K562 (cell line): ENCODE data around the gene HEXIM2. TPM values are rescaled to one million over a fixed set of nuclear protein-coding genes. Genes with fewer than 3 reads are reported as not detected.

Source experiments
- BRD4 ChIP-seq: fragments of 200-600 bp; sonication (generic); IDR thresholded peaks from 2 replicates; pipeline ENCODE4 v1.6.1; 2017; ENCODE audit warnings: inconsistent platforms
- CHD1 ChIP-seq: fragments of 200-600 bp; sonication (generic); IDR thresholded peaks from one replicate; pipeline ENCODE4 v1.6.1; 2012; ENCODE audit warnings: mild to moderate bottlenecking, moderate library complexity, low read length, inconsistent platforms
- E2F3 ChIP-seq: fragments of 250-450 bp; sonication (Bioruptor Pico); IDR thresholded peaks from 2 replicates; pipeline ENCODE4 v1.4.0; 2020; ENCODE audit warnings: mild to moderate bottlenecking
- GABPB1 ChIP-seq: sonication (generic); formaldehyde crosslinking; IDR thresholded peaks from 2 replicates; pipeline ENCODE4 v1.8.0; 2022; ENCODE audit warnings: mild to moderate bottlenecking, missing genetic modification reagents
- HNRNPK ChIP-seq: fragments of 200-400 bp; formaldehyde crosslinking; IDR thresholded peaks from one replicate; pipeline ENCODE4 v1.6.1; 2018; ENCODE audit warnings: mild to moderate bottlenecking, low read depth, low read length; ENCODE audit not compliant: poor library complexity, severe bottlenecking
- JUND ChIP-seq, 2 experiments: IDR thresholded peaks; 2 replicates in 1 of 2; 3 replicates in 1 of 2; pipeline ENCODE4 v1.6.1; 2011; ENCODE audit warnings: borderline replicate concordance in 2 of 2, low read depth in 2 of 2, low read length in 2 of 2, improper control_type of control experiment in 1 of 2, missing biosample characterization in 1 of 2, missing genetic modification characterization in 1 of 2, missing genetic modification reagents in 1 of 2
- MBD2 ChIP-seq: sonication (generic); IDR thresholded peaks from 2 replicates; pipeline ENCODE4 v1.6.1; 2016; ENCODE audit warnings: low read depth, borderline replicate concordance
- MYC ChIP-seq, 2 experiments: fragments of 250-450 bp in 1 of 2; sonication (Bioruptor Pico) in 1 of 2; IDR thresholded peaks; 2 replicates each; pipeline versions ENCODE4 v1.5.1 to v1.6.1; 2012 to 2021; ENCODE audit warnings: low read depth in 2 of 2, borderline replicate concordance in 1 of 2, improper control_type of control experiment in 1 of 2, low read length in 1 of 2, mild to moderate bottlenecking in 1 of 2, moderate library complexity in 1 of 2
- PRDM10 ChIP-seq: fragments of 450-650 bp; IDR thresholded peaks from 2 replicates; pipeline ENCODE4 v1.6.1; 2018; ENCODE audit not compliant: partially characterized antibody
- PREB ChIP-seq: sonication (generic); formaldehyde crosslinking; IDR thresholded peaks from 2 replicates; pipeline ENCODE4 v1.8.1; 2023; ENCODE audit warnings: mild to moderate bottlenecking, missing genetic modification reagents
- SNRNP70 ChIP-seq: fragments of 200-400 bp; formaldehyde crosslinking; optimal IDR thresholded peaks from 2 replicates; pipeline ENCODE3; 2017; ENCODE audit warnings: low read depth, low read length
- TRIM24 ChIP-seq, 2 experiments: fragments of 450-650 bp; IDR thresholded peaks; 2 replicates each; pipeline ENCODE4 v1.6.1; 2016
- ZBTB9 ChIP-seq: fragments of 450-650 bp; formaldehyde crosslinking; IDR thresholded peaks from 2 replicates; pipeline ENCODE4 v1.4.0; 2020; ENCODE audit warnings: mild to moderate bottlenecking, moderate library complexity
- ZNF586 ChIP-seq: fragments of 450-650 bp; formaldehyde crosslinking; conservative IDR thresholded peaks from 2 replicates; pipeline ENCODE4 v1.4.0; 2020; ENCODE audit warnings: mild to moderate bottlenecking, moderate library complexity
- polyA plus RNA-seq, 8 experiments: library from polyadenylated mRNA; depleted of rRNA in 4 of 8; stranded (reverse) in 5 of 8; unstranded in 3 of 8; fragments of >200 nt; fragmentation: Nextera tagmentation in 2 of 8; fragmentation: Illumina TruSeq in 1 of 8; extraction: Ambion mirVana in 2 of 8; extraction: Trizol in 1 of 8; gene quantifications; 2 replicates each; pipeline versions ENCODE4 v1.2.1 to v1.2.3, GENCODE V29; 2011 to 2014; ENCODE audit warnings: inconsistent platforms in 1 of 8, missing spikeins in 1 of 8
- total RNA-seq, 7 experiments: library from RNA; depleted of rRNA in 6 of 7; stranded (reverse); fragments of >200 nt in 6 of 7; fragmentation: Illumina TruSeq in 2 of 7; extraction: Trizol in 2 of 7; gene quantifications; 2 replicates each; pipeline versions ENCODE4 v1.2.1 to v1.2.3, GENCODE V29; 2011 to 2021; ENCODE audit warnings: low replicate concordance in 1 of 7
- TF ChIP-seq, protein P1 (sequence below): sonication (generic); formaldehyde crosslinking; IDR thresholded peaks from 2 replicates; pipeline ENCODE4 v1.8.1; 2022; ENCODE audit warnings: missing genetic modification reagents

The HEXIM2 gene
- total and polyA plus RNA-seq, 9 of the 15 experiments (the other 6 are each of a cell fraction or from before 2014, with no cell fraction given), result 0.69 to 3.4 (median 1.1) TPM; not detected in 2

DNA sequence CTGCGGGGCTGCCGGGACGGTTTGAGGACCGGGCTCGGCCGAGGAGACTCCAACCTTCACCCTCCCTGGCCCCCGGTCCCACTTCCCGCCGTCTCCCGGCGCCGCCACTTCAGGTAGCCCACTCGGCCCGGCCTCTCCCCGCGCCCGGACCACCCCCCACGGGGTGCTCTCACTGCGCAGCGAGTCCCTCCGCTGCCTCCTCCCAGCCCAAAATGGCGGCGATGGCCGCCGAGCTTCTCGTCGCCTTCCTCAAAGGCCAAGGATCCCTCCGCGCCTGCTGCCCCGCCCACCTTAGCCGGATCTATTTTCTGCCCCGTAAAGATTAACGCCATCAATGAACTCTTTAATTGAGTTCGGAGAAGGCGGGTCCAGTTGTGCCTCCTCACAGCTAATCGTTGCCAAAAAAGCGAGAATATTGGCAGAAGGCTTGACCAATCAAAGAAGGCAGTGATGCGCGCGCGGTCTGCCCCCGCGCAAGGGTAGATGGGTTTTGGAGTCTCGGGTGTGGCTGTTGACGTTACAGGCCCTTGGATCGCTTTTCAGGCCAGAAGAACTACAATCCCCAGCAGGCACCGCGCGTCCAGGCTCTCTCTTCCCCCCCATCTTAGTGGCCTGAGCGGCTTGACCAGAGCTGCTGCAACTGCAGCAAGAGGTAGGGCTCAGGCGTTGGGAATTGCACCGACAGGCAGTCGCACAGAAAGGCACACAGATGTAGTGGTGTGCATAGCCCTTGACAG is at the start of gene HEXIM2 (continued):
- no peak for TF ChIP-seq ZBTB9 (CRISPR knock-in tag)
- peak; percentile 100 for TF ChIP-seq BRD4
- TF ChIP-seq, protein P1, sequence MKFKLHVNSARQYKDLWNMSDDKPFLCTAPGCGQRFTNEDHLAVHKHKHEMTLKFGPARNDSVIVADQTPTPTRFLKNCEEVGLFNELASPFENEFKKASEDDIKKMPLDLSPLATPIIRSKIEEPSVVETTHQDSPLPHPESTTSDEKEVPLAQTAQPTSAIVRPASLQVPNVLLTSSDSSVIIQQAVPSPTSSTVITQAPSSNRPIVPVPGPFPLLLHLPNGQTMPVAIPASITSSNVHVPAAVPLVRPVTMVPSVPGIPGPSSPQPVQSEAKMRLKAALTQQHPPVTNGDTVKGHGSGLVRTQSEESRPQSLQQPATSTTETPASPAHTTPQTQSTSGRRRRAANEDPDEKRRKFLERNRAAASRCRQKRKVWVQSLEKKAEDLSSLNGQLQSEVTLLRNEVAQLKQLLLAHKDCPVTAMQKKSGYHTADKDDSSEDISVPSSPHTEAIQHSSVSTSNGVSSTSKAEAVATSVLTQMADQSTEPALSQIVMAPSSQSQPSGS, result no peak
- TF ChIP-seq E2F3 (CRISPR knock-in tag), result 0 out of 2 replicates have a peak, but pooled peaks have one; percentile 37
- TF ChIP-seq PREB (CRISPR knock-in tag), result no peak
- no peak for TF ChIP-seq SNRNP70
- TF ChIP-seq TRIM24 (IDR thresholded peaks at IDR 0.05), result no peak; a peak in 1 of 4 replicates
- TF ChIP-seq HNRNPK, result no peak
- peak; percentile 98 for TF ChIP-seq CHD1
- TF ChIP-seq ZNF586 (CRISPR knock-in tag), result 0 out of 2 replicates have a peak, but pooled peaks have one; percentile 66
- TF ChIP-seq PRDM10, result peak; percentile 84
- peak; percentile 58 for TF ChIP-seq JUND (IDR thresholded peaks at IDR 0.05; ENCODE audit: borderline replicate concordance, low read depth, low read length)
- no peak; the same call in 2 of the 3 replicates for TF ChIP-seq JUND (tag; IDR thresholded peaks at IDR 0.05; ENCODE audit: borderline replicate concordance, low read depth, low read length)
- TF ChIP-seq MYC (IDR thresholded peaks at IDR 0.05; ENCODE audit: low read depth, low read length), result 0 out of 2 replicates have a peak, but pooled peaks have one; percentile 33
- TF ChIP-seq MYC (CRISPR knock-in tag; IDR thresholded peaks at IDR 0.05; ENCODE audit: borderline replicate concordance, low read depth), result peak; percentile 95
- peak; percentile 60 for TF ChIP-seq GABPB1 (CRISPR knock-in tag)
- peak; percentile 96 for TF ChIP-seq MBD2
